Panc1 (cell line): ENCODE results near the gene PNMA6E. TPM values are rescaled to one million over a fixed set of nuclear protein-coding genes. Genes with fewer than 3 reads are reported as not detected.

ENCODE experiments used
- ATAC-seq: fragments of 200-7000 bp; cut with Tn5 transposase; 2 replicates; pipeline ENCODE4 v1.9.1; 2020; ENCODE audit warnings: mild to moderate bottlenecking, moderate library complexity
- BruUV-seq: library from RNA; stranded (reverse); fragments of 400-500 nt; replicated peaks from 2 replicates; lab custom pipeline; 2021; lab: Mats Ljungman, UMichigan
- CTCF ChIA-PET: fragments of 300-600 bp; sonication (Branson Sonifier 250); formaldehyde crosslinking; loops from one replicate; lab custom pipeline; 2022; ENCODE audit warnings: antibody characterized with exemption; lab: Charles Lee
- POLR2A ChIA-PET: fragments of 300-600 bp; sonication (Branson Sonifier 250); formaldehyde crosslinking; loops from one replicate; lab custom pipeline; 2022; ENCODE audit warnings: antibody characterized with exemption; lab: Charles Lee
- DNase-seq: peaks from one replicate; pipeline ENCODE4 v3.0.0-alpha.2; 2010; ENCODE audit warnings: low read depth, low spot score
- H3K27ac ChIP-seq: 2 replicates; pipeline ENCODE4 v1.5.1; 2011; ENCODE audit warnings: mild to moderate bottlenecking, low read length, inconsistent platforms
- H3K27me3 ChIP-seq: fragments of 200-500 bp; sonication (Bioruptor generic); 2 replicates; pipeline ENCODE4 v1.6.0; 2014; ENCODE audit warnings: low read length, inconsistent platforms; ENCODE audit not compliant: control insufficient read depth, insufficient read depth
- H3K36me3 ChIP-seq: fragments of 200-500 bp; sonication (Bioruptor generic); 2 replicates; pipeline ENCODE4 v1.5.1; 2014; ENCODE audit warnings: inconsistent platforms, mild to moderate bottlenecking, low read length, moderate library complexity; ENCODE audit not compliant: control insufficient read depth, insufficient read depth
- H3K4me1 ChIP-seq: 2 replicates; pipeline ENCODE4 v1.5.1; 2011; ENCODE audit warnings: inconsistent platforms, mild to moderate bottlenecking, low read length, moderate library complexity; ENCODE audit not compliant: control insufficient read depth, insufficient read depth
- H3K4me3 ChIP-seq, 2 experiments: 2 replicates each; pipeline ENCODE4 v1.5.1; 2011 to 2012; ENCODE audit warnings: low read depth in 2 of 2, low read length in 2 of 2, mild to moderate bottlenecking in 2 of 2, inconsistent platforms in 1 of 2, moderate library complexity in 1 of 2
- H3K9me3 ChIP-seq: fragments of 200-500 bp; sonication (Bioruptor generic); 2 replicates; pipeline ENCODE4 v1.5.1; 2014; ENCODE audit warnings: low read depth, mild to moderate bottlenecking, inconsistent platforms, low read length, moderate library complexity; ENCODE audit not compliant: control insufficient read depth, insufficient read depth
- POLR2AphosphoS5 ChIP-seq: IDR thresholded peaks from 2 replicates; pipeline ENCODE4 v1.6.1; 2012; ENCODE audit warnings: mild to moderate bottlenecking, low read depth, low read length, moderate library complexity
- SIN3A ChIP-seq: IDR thresholded peaks from 2 replicates; pipeline ENCODE4 v1.6.1; 2012; ENCODE audit warnings: low read depth, mild to moderate bottlenecking, low read length, moderate library complexity, borderline replicate concordance; ENCODE audit not compliant: insufficient read depth
- TCF7L2 ChIP-seq: IDR thresholded peaks from 2 replicates; pipeline ENCODE4 v1.6.1; 2011; ENCODE audit warnings: mild to moderate bottlenecking, low read depth, low read length, inconsistent platforms
- in situ Hi-C: cut with HindIII; loops from 2 replicates; pipeline ENCODE4 v1.10.0; 2016; ENCODE audit warnings: low sequenced_read_pairs, low pct_unique_long_range_greater_than_20kb
- intact Hi-C: fragments of 100-400 bp; cut with micrococcal nuclease; formaldehyde crosslinking; loops from one replicate; pipeline ENCODE4 v1.10.0; 2022; ENCODE audit not compliant: unreplicated experiment
- total RNA-seq: library from RNA; stranded (reverse); gene quantifications from one replicate; pipeline ENCODE4 v1.2.1, GENCODE V29; 2021; ENCODE audit not compliant: unreplicated experiment
- TF ChIP-seq, protein P1 (sequence below), 2 experiments: IDR thresholded peaks; 2 replicates each; pipeline ENCODE4 v1.6.1; 2011 to 2012; ENCODE audit warnings: low read depth in 2 of 2, control low read depth in 1 of 2, low read length in 1 of 2, mild to moderate bottlenecking in 1 of 2, moderate library complexity in 1 of 2; ENCODE audit not compliant: insufficient read depth in 1 of 2
- TF ChIP-seq, protein P2 (sequence below): fragments of 450-650 bp; IDR thresholded peaks from 2 replicates; pipeline ENCODE4 v1.5.1; 2017; ENCODE audit warnings: mild to moderate bottlenecking

PNMA6E gene
- total RNA-seq, 1 experiment from 2014 or later: not detected

DNA sequence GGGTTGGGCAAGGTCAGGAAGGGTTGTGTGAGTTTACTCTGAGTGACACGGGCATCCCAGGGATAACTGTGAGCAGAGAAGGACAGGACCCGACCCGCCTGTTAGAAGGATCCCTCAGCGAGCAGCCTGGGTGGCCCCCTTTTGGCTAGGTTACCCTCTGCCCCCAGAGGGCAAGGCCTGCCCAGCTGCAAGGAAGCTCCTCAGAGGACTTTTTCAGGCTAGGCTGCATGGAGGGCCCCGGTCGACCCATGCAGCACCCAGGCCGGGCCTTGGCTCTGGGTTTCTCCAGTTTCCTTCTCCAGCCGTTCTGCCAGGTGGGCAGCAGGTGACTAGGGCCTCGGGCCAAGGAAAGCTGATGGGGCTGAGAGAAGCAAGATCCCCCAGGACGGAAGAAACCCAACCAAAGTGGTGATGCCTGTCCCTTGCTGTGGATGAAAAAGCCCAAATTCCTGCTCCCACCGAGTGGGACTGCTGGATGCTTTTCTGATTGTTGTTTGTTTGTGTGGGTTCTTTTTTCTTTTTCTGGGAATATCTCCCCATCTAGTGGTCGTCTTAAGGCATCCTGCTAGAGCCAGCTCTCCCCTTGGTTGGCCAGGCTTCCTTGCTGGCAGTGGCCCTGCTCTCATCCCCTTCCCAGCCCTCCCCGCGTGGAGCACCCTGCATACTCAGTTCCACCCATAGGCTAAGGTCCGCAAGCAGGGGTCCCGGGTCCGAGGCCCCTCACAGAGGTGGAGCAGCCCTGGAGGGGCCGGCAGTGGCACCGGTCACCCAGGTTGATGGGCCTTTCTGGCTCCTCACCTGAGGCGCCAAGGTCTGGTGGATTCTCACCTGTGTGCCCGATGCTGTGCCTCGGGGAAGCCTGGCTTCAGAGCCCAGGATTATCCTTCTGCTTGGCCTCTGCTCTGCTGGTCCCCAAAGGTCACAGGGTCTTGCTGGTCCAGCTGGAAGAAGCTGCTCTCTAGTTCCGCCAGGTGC, 11.9 kb upstream of the PNMA6E start:
- Histone ChIP-seq H3K9me3 (no peaks in the 10 kb centered on the region), H3K36me3 (no peaks in the 10 kb centered on the region), H3K27me3 (no peaks in the 10 kb centered on the region; the same call in 1 of the 2 replicates), H3K27ac (no peak overlapping the region), H3K4me1 (no peaks in the 10 kb centered on the region), H3K4me3 (no peak overlapping the region)
- intact Hi-C loops (no loop called here), in situ Hi-C loops (no loop called here)
- BruUV-seq: no TSS peak
- ChIA-PET POLR2A (interaction anchor here (0.6 kb wide), 1 partner anchor 59 kb away, joined by 3 read pairs; no protein-coding TSS in a partner anchor), CTCF (interaction anchor here (0.7 kb wide), 2 partner anchors 443 to 471 kb away, joined by 3 read pairs; no protein-coding TSS in a partner anchor)
- ATAC-seq: peak; percentile 36; the same call in 1 of the 2 replicates
- no peak for DNase-seq
- TF ChIP-seq TCF7L2 (no peak), POLR2AphosphoS5 (no peak), SIN3A (no peak)
- TF ChIP-seq, protein P1, sequence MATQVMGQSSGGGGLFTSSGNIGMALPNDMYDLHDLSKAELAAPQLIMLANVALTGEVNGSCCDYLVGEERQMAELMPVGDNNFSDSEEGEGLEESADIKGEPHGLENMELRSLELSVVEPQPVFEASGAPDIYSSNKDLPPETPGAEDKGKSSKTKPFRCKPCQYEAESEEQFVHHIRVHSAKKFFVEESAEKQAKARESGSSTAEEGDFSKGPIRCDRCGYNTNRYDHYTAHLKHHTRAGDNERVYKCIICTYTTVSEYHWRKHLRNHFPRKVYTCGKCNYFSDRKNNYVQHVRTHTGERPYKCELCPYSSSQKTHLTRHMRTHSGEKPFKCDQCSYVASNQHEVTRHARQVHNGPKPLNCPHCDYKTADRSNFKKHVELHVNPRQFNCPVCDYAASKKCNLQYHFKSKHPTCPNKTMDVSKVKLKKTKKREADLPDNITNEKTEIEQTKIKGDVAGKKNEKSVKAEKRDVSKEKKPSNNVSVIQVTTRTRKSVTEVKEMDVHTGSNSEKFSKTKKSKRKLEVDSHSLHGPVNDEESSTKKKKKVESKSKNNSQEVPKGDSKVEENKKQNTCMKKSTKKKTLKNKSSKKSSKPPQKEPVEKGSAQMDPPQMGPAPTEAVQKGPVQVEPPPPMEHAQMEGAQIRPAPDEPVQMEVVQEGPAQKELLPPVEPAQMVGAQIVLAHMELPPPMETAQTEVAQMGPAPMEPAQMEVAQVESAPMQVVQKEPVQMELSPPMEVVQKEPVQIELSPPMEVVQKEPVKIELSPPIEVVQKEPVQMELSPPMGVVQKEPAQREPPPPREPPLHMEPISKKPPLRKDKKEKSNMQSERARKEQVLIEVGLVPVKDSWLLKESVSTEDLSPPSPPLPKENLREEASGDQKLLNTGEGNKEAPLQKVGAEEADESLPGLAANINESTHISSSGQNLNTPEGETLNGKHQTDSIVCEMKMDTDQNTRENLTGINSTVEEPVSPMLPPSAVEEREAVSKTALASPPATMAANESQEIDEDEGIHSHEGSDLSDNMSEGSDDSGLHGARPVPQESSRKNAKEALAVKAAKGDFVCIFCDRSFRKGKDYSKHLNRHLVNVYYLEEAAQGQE (IDR thresholded peaks at IDR 0.05; ENCODE audit: insufficient read depth in 1 of 2, low read depth in 2 of 2, low read length in 1 of 2): no peak
- TF ChIP-seq, protein P2, sequence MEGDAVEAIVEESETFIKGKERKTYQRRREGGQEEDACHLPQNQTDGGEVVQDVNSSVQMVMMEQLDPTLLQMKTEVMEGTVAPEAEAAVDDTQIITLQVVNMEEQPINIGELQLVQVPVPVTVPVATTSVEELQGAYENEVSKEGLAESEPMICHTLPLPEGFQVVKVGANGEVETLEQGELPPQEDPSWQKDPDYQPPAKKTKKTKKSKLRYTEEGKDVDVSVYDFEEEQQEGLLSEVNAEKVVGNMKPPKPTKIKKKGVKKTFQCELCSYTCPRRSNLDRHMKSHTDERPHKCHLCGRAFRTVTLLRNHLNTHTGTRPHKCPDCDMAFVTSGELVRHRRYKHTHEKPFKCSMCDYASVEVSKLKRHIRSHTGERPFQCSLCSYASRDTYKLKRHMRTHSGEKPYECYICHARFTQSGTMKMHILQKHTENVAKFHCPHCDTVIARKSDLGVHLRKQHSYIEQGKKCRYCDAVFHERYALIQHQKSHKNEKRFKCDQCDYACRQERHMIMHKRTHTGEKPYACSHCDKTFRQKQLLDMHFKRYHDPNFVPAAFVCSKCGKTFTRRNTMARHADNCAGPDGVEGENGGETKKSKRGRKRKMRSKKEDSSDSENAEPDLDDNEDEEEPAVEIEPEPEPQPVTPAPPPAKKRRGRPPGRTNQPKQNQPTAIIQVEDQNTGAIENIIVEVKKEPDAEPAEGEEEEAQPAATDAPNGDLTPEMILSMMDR: no peak

DNA sequence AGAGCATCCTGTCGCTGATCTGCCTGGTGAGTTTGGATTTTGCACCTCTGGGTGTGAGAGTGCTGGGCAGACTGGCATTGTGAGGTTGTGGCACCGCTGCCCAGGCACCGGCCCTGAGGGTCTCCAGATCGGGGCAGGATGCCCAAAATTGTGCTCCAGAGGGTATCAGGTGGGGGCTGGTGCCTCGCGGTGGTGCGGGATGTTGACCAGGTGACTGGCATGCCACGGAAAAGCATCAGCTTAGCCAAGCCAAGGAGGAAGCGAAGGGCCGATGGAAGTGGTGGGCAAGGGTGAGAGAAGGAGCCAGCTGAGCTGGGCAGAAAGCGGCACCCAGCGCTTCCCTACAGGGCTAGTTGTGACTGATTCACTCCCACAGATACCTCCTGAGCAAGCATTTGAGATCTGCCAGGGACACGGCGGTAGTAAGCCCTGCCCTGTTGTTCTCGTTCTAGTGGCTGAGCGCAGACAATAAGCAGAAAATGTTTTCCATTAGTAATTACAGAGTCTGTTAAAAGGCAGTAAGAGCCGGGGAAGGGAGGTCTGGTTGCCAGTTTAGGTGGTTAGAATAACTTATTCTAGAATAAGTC, 10.9 kb upstream of the PNMA6E start:
- no TSS peak for BruUV-seq
- H3K27ac ChIP-seq: no peak overlapping the region
- in situ Hi-C loops: no loop called here
- ChIA-PET POLR2A (no interaction called here), CTCF (no interaction called here)
- no peaks in the 10 kb centered on the region; the same call in 1 of the 2 replicates for H3K27me3 ChIP-seq
- H3K9me3 ChIP-seq: no peaks in the 10 kb centered on the region
- no peaks in the 10 kb centered on the region for H3K4me1 ChIP-seq
- no peaks in the 10 kb centered on the region for H3K36me3 ChIP-seq
- DNase-seq: no peak
- intact Hi-C loops: no loop called here
- ATAC-seq: 0 out of 2 replicates have a peak, but pooled peaks have one; percentile 13
- H3K4me3 ChIP-seq: peak overlapping the region; percentile 43 to 52
- no peak for TF ChIP-seq TCF7L2
- TF ChIP-seq, protein P1 (IDR thresholded peaks at IDR 0.05; ENCODE audit: insufficient read depth in 1 of 2, low read depth in 2 of 2, low read length in 1 of 2): no peak
- TF ChIP-seq, protein P2: no peak
- no peak for TF ChIP-seq SIN3A
- TF ChIP-seq POLR2AphosphoS5: no peak
